Smooth muscle cell of the umbilical artery (primary cell): Measurements from ENCODE around the gene ZNF428. TPM values are rescaled to one million over a fixed set of nuclear protein-coding genes. Genes with fewer than 3 reads are reported as not detected.

Source experiments
- total RNA-seq: library from RNA; depleted of rRNA; stranded (reverse); fragments of >200 nt; gene quantifications from 2 replicates; pipeline ENCODE4 v1.2.3, GENCODE V29; 2014

ZNF428 gene
- total RNA-seq, result 21.3 and 48.1 TPM in 2 replicates

GRCh38 chr19:43619262-43620060, at the start of gene ZNF428:
Gene ZNF428, minus strand, starts transcription at chr19:43619629. Its CDS starts 5,325 bp downstream, at chr19:43614304.

GRCh38 chr19:43639519-43640423, 20.3 kb upstream of the ZNF428 start, which contains the start of gene CADM4:
Gene CADM4, minus strand, starts transcription at chr19:43639850. Its CDS starts 60 bp downstream, at chr19:43639790.

GRCh38 chr19:43611788-43612187, 7.6 kb downstream of the ZNF428 start, which contains the start of gene SRRM5:
Gene SRRM5, plus strand, starts transcription at chr19:43612088. Its CDS starts 34 bp downstream, at chr19:43612122.

GRCh38 chr19:43595999-43596841, 23.2 kb downstream of the ZNF428 start, which contains the start of the genes IRGQ and ZNF576:
Gene IRGQ, minus strand, starts transcription at chr19:43596134. Its CDS starts 796 bp downstream, at chr19:43595338.
Gene ZNF576, plus strand, starts transcription at chr19:43596595. Its CDS starts 514 bp downstream, at chr19:43597109.

GRCh38 chr19:43575156-43575950, 44.1 kb downstream of the ZNF428 start, which contains the start of the genes PINLYP and XRCC1:
Gene PINLYP, plus strand, starts transcription at chr19:43575801. Its CDS starts 1,391 bp downstream, at chr19:43577192.
Gene XRCC1, minus strand, starts transcription at chr19:43575527. Its CDS starts 69 bp downstream, at chr19:43575458.

Other genes with a start within 250 kb of the ZNF428 start
- not detected in 2 replicates for gene TEX101, start 204.7 kb downstream of the ZNF428 start, total RNA-seq
- 0.09 TPM in 1 of 2 replicates, not detected in the other for gene LYPD3, start 154.0 kb downstream of the ZNF428 start, total RNA-seq
- gene PHLDB3, start 114.9 kb downstream of the ZNF428 start, total RNA-seq, result 14.7 and 21.1 TPM in 2 replicates
- 49.8 and 63.5 TPM in 2 replicates for gene ETHE1, start 92.4 kb downstream of the ZNF428 start, total RNA-seq
- gene ZNF575, start 86.4 kb downstream of the ZNF428 start, total RNA-seq, result 0.09 and 0.30 TPM in 2 replicates
- 10.8 and 11.9 TPM in 2 replicates for gene XRCC1, start 44.1 kb downstream of the ZNF428 start, total RNA-seq
- gene PINLYP, start 43.8 kb downstream of the ZNF428 start, total RNA-seq, result 0.30 and 0.69 TPM in 2 replicates
- gene IRGQ, start 23.5 kb downstream of the ZNF428 start, total RNA-seq, result 24.9 and 34.3 TPM in 2 replicates
- gene ZNF576, start 23.0 kb downstream of the ZNF428 start, total RNA-seq, result 7.7 and 10.9 TPM in 2 replicates
- gene SRRM5, start 7.5 kb downstream of the ZNF428 start, total RNA-seq, result 0.05 TPM in 1 of 2 replicates, not detected in the other
- 1.8 and 3.8 TPM in 2 replicates for gene CADM4, start 20.2 kb upstream of the ZNF428 start, total RNA-seq
- 120 and 200 TPM in 2 replicates for gene PLAUR, start 50.5 kb upstream of the ZNF428 start, total RNA-seq
- not detected in 2 replicates for gene IRGC, start 96.4 kb upstream of the ZNF428 start, total RNA-seq
- gene SMG9, start 135.3 kb upstream of the ZNF428 start, total RNA-seq, result 9.8 and 16.6 TPM in 2 replicates
- 0.30 and 1.0 TPM in 2 replicates for gene KCNN4, start 161.3 kb upstream of the ZNF428 start, total RNA-seq
- gene LYPD5, start 182.8 kb upstream of the ZNF428 start, total RNA-seq, result 0.59 and 1.2 TPM in 2 replicates
- 16.7 and 22.9 TPM in 2 replicates for gene ZNF283, start 207.7 kb upstream of the ZNF428 start, total RNA-seq